HG03135 (cell line): ENCODE measurements around the gene SCML1.
"Not testable (repeated sequence)": the region's sequence is repeated elsewhere in the genome, so short reads cannot be mapped to it uniquely, and the experiment has no call there.

Source experiments
- ATAC-seq: cut with Tn5 transposase; IDR thresholded peaks from one replicate; pipeline ENCODE4 v1.9.1; 2021; ENCODE audit warnings: mild to moderate bottlenecking, moderate library complexity; ENCODE audit not compliant: unreplicated experiment

The SCML1 gene

DNA sequence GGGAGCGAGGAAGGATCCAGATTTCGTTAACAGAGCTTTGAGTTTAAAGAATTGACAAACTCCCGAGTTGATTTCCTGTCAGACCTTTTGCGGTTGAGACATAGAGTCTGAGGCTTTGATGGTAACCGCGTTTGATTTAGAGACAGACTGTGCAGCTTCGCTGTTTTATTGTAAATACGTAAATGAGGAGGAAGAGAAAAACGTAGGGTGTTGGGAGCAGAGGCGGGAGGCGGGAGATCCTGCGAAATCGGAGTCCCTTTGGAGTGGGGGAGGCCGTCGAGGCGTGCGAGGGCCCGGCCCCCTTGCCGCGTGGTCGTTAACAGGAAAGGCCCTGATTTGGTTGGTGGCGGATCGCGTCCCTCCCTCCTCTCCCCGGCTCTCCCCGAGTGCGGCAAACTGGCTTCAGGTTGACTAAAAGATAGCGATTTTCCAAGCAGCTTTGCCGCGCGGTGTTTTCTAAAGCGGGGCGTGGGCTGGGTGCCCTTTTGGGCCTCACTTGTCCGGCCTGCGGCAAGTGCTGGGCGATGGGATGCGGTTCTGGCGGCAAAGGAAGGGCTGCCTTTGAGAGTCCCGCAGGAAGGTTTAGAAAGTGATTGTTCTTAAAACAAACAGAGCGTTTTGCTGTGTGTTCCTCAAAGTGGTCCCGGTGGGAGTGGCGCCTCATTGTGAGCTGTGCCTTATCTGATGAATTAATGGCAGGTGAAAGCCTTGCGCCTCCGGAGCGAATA lies 857 bp downstream of the SCML1 start:
- ATAC-seq = no peak

DNA sequence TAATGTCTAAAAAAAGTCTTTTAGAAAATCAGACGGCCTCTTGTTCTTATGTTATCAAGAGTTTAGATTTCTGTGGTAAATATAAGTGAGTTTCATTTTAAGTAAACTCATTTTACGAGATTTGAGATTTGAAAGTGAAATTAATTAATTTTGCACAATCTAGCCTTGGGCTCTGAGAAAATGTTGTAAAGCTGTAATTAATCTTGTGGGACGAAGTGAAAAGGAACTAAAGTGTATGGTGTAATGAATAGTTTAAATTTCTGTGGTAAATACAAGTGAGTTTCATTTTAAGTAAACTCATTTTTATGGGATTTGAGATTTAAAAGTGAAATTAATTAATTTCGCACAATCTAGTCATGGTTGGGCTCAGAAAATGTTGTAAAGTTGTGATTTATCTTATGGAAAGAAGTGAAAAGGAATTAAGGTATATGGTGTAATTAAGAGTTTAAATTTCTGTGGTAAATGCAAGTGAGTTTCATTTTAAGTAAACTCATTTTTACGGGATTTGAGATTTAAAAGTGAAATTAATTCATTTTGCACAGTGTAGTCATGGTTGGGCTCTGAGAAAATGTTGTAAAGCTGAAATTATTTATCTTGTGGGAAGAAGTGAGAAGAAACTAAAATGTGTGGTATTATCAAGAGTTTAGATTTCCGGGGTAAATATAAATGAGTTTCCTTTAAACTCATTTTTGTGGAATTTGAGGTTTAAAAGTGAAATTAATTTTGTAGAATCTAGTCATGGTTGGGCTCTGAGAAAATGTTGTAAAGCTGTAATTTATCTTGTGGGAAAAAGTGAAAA lies 1.6 kb downstream of the SCML1 start:
- ATAC-seq = no peak

DNA sequence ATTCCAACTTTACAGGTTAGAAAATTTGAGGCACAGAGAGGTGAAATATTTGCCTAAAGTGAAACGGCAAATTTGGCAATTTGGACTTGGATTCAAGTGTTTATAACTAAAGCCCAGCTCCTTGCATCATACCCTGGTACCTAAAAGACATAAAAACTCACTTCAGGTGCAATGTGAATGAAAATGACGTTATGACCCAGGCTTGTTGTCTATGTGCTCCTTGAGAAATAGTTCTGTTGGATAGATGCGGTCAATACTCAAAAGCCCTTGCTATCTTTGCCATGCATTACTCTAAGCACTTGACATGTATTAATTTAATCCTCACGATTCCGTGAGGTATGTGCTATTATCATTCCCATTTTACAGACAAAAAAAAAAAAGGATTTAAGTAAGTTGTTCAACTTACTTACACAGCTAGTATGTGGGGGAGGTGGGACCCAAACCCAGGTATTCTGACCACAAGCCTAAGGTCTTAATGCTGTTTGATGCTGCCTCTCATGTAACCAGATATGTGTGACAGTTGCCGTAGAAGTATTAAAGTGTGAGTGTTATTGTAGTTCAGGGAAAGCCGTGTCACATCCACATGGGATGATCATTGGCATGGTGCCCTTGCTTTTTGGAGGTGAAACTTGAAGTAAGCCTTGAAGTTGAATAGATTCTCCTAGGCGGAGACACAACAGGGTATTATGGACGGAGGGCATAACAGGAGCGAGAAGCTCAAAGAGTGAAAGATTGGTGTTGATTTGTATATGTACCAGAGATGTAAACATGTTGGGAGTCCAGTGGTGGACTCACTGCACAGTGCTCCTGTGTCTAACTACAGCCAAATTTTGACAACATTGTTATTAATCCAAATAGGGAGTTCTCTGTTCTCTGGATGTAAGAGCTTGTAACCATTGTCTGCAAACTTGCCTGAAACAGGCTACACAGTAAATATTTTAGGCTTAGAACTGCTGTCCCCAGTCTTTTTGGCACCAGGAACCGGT lies 3.1 kb downstream of the SCML1 start:
- no peak for ATAC-seq

DNA sequence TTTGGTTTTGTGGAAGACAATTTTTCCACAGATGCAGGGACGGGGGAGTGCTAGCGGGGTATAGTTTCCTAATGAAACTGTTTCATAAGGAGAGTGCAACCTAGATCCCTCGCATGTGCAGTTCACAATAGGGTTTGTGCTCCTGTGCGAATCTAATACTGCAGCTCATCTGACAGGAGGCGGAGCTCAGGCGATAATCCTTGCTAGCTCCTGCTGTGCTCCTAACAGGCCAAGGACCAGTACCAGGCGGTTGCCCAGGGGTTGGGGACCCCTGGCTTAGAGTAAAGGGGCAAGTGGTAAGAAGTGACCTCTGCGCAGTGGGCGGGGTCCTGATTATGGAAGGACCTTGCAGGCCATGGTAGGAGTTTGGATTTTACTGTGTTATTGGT lies 3.8 kb downstream of the SCML1 start:
- no peak for ATAC-seq

DNA sequence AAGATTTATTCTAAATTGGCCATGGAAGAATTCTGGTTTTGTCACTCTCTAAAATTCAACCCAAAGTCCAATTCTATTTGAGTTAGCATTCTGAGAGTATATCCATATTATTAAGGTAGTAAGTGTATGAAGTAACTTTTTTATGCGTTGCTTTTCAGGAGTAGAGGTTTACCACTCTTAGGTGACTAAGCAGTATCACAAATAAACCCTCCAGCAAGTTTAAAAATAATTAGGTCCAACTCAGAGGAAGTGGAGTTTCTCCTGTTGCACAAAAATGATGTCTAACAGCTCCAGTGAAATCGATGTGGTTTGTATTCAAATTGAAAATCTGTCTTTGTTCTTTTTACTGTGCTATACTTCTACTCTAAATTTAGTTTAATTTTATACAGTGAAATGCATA lies 6.6 kb downstream of the SCML1 start:
- ATAC-seq = no peak

DNA sequence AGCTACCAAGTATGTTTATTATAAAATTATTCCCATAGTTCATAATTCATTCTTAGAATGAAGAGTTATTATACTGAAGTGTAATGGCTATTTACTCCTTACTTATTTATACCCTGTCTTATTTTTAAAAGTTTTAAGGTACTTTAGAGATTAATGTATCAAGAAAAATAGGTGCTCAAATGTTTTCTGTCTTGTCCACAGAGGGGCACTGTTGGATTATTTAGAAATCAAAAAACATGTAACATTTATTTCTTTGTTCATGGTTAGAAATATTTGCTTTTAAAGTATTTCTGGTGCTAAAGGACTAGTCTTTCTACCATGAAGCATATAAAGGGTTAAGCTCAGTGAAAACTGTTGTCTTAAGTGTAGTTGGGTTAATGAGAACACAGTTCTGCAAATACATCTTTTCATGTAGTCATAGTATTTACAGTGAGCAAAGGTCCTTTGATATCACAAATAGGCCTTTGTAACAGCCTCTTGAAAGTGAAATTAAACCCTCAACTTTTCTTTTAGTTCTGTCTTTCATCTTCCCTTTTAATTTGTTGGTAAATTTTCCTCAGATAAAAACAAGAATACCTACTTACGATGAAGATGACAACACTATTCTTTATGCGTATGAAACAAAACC lies 7.7 kb downstream of the SCML1 start:
- no peak for ATAC-seq

DNA sequence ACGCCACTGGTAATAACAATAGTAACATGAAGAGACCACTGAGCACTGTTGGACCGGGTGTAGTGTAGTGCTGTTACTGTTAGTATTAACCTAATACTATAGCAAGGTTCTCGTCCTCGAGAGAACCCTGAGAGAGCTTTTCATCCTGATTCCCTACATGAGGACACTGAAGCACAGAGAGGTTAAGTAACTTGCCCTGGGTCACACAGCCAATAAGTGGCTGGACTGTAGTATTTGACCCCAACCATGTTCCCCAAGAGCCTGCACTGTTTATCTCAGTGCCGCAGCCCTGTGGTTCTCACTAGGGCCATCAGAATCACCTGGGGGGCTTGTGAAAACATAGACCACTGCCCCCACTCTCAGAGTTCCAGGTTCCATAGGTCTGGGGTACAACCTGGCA lies 10.4 kb downstream of the SCML1 start:
- ATAC-seq = no peak

DNA sequence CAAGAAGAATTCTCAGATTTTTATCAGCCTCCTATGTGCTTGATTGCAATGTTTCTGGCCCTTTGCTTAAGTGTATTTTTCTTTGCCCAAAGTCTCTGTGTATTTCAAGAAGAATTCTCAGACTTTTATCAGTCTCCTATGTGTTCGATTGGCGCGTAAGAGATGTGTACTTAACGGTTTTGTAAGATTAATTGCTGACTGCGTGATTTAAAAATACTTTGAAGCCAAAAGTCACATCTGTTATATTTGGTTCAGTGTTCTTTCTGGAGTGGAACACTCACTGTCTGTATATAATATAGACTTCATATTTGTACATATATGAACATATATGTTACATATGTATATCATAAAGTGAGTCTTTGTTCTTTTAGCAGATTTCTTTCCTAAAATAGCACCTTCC lies 11.4 kb downstream of the SCML1 start:
- no peak for ATAC-seq

DNA sequence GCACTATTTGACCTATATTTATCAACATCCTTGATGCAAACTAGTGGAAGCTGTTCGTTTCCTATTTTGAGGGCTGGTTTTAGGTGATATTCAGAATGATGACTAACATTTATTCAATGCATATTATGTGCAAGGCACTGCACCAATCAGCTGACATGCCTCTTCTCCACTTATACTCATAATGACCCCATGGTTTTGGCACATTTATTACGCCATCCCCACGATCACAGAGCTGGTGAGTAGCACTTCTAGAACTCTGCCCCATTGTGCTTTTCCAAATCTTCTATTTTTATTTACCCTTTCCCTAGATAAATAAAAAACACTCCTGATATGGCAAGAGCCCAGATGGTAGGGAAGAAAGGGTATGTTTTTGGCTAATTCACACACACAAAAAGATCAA lies 13.1 kb downstream of the SCML1 start:
- no peak for ATAC-seq

DNA sequence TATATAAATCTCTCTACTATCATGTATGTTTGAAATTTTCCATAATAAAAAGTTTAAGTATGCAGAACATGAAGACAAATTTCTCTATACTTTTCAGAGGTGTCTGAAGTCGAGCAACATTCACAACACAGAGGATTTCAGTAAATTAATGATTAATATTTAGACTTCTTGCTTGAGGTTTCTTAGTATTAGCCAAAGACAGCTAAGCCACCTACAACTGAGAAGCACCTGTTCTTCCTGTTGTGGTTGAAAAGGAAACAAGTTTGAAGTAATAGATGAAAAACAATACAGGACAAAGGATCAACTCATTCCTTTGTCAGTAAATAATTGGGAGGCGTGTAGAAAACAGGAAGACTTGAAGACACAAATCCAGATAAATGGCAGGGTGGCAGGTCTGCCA lies 21.1 kb downstream of the SCML1 start:
- peak; percentile 83 for ATAC-seq

DNA sequence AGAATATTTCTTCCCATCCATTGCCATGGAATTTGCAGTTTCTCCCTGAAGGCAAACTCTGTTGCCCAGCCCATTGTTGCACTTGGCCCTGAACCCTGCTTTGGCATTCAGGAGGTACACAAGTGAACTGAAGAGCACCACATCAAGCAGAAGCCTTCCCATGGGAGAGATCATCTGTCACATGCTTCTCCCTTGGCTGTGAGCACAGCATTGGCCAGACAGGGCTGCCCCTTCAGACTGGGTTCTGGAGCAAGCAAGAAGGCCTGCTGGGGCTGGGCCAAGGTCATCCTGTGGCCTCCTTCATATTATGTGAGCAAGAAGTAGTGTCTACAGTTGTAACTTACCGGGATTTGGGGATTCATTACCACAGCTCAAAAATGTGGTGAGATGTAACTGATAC lies 22.7 kb downstream of the SCML1 start:
- no peak for ATAC-seq

DNA sequence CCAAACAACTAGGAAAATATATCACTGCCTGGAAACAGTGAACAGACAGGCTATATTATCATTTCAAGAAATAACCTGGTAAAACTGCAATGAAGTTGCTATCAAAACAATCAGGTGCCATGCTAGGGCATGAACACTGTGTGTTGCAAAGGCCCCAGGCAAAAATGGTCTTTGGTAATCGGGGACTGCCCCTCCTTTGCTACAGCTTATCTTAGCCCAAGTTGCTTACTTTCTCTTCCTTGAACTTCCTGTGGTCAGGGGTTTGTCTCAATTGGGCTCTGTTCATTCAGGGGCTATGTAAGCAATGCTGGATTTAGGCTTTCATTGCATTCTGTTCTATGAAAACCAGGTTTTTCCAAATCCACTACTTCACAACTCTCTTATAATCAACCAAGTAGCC lies 30.4 kb downstream of the SCML1 start:
- ATAC-seq = no peak

DNA sequence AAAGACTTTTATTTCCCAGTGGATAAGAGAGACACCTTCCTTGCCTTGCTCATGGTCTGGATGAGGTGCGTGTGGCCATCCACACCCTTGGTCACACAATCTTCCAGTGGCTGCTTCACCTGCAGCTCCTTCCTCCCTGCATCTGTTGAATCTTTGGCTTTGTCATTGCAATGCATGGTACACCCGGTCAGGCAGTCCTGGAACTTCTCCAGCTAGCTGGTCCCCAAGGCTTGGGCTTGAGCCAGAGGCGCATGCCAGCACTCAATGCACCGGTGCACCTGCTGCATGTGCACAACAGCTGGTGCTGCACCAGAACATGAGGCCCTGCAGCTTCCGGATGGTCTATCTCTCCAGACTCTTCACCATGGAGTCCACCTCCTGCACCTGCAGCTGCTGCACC lies 31.7 kb downstream of the SCML1 start:
- no peak for ATAC-seq

DNA sequence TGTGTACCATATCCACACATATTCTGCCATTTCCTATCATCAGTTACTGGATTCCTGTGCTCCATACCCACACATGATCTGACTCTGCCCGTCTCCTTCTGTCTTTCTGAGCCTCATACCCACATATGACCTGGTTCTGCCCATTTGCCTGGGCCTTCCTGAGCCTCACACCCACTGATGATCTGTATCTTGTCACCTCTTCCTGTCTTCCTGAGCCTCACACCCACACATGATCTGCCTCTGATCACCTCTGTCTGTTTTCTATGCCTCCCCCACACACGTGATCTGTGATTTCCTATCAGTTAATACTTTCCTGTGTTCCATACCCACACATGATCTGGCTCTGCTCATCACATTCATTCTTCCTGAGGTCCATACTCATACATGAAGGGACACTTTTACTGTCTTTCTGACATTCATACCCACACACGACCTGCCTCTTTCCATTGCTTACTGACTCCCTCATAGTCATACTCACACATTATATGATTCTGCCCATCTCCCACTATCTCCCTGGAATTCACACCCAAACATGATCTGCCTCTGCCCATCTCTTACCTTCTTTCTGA lies 32.5 kb downstream of the SCML1 start:
- no peak for ATAC-seq

DNA sequence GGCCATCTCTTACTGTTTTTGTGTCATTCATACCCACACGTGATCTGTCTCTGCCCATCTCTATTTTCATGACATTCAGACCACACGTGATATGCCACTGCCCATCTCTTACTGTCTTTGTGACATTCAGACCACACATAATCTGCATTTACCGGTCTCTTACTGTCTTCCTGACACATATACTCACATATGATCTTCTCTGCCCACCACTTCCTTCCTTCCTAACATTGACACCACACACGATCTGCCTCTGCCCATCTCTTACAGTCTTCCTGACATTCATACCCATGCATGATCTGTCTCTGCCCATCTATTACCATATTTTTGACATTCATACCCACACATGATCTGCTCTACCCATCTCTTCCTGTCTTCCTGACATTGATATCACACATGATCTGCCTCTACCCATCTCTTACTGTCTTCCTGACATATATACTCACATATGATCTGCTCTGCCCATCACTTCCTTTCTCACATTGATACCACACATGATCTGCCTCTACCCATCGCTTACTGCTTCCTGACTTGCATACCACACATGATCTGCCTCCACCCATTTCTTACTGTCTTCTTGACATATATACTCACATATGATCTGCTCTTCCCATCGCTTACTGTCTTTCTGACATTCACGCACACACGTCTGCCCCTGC lies 36.1 kb downstream of the SCML1 start:
- no peak for ATAC-seq

DNA sequence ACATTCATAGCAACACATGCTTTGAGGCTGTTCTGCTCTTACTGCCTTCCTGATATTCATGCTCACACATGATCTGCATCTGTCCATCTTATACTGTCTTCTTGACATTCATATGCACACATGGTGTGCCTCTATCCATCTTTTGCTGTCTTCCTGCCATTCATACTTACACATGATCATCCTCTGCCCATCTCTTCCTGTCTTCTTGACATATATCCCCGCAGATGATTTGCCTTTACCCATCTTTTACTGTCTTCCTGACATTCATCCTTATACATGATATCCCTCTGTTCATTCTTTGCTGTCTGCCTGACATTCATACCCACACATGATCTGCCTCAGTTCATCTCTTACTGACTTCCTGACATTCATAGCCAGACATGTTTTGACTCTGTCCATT lies 36.8 kb downstream of the SCML1 start:
- ATAC-seq = no peak

DNA sequence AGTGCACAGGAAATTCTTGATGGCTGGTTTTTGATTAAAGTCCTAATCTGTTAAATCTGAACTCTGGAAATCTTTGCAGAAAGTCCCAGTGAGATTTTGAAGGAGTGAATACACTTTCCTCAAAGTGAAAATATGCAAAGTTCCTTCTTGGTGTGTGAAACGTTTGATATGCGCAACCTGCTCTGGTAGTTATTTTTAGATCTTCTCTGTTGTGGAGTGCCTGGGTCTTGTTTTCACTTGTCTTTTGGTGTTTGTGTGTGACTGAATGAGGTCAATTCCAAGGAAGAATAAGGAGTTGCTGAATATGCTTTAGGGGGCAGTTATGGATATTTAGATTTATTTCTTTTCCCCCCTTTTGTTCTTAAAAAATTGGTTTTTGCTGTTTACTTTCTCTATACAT lies 41.7 kb downstream of the SCML1 start:
- no peak for ATAC-seq

DNA sequence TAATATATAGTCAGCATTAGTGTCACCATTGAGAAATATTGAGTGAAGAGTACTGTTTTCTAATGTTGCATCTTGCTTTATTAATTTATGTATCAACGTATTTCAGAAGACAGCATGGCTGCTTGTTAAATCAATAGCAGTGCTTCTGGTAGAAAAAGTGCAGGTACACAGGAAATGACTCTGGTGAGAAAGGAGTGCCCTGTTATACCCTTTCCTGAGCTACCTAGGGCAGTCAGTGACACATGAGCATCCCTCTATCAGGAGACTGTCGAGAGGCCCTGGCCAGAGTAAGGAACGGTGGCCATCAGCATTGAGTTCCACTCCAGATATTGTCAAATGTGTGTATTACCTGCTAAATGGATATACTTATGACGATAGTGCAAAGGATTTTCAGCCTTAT lies 42.1 kb downstream of the SCML1 start:
- ATAC-seq = no peak

DNA sequence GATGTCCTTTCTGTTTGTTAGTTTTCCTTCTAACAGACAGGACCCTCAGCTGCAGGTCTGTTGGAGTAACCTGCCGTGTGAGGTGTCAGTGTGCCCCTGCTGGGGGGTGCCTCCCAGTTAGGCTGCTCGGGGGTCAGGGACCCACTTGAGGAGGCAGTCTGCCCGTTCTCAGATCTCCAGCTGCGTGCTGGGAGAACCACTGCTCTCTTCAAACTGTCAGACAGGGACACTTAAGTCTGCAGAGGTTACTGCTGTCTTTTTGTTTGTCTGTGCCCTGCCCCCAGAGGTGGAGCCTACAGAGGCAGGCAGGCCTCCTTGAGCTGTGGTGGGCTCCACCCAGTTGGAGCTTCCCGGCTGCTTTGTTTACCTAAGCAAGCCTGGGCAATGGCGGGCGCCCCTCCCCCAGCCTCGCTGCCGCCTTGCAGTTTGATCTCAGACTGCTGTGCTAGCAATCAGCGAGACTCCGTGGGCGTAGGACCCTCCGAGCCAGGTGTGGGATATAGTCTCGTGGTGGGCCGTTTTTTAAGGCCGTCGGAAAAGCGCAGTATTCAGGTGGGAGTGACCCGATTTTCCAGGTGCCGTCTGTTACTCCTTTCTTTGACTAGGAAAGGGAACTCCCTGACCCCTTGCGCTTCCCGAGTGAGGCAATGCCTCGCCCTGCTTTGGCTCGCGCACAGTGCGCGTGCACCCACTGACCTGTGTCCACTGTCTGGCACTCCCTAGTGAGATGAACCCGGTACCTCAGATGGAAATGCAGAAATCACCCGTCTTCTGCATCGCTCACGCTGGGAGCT lies 49.5 kb downstream of the SCML1 start:
- not testable (repeated sequence) for ATAC-seq
